ENCODE results near the gene ZBTB7A.

GRCh38 chr19:4082172-4082571 lies 15.5 kb upstream of the ZBTB7A start:
- TF ChIP-seq POLR2A (IDR thresholded peaks at IDR 0.05) = no peak
- TF ChIP-seq CTCF (IDR thresholded peaks at IDR 0.05) = no peak

Measured in esophagus squamous epithelium (tissue), 4 donors.